Epithelial cell of proximal tubule (primary cell): Measurements from ENCODE around the gene DEXI. TPM values are rescaled to one million over a fixed set of nuclear protein-coding genes. Genes with fewer than 3 reads are reported as not detected.

Experiments used
- DNase-seq: peaks from one replicate; pipeline ENCODE4 v3.0.0-alpha.2; 2011; ENCODE audit warnings: low read depth
- H3K4me3 ChIP-seq: 2 replicates; pipeline ENCODE4 v1.5.1; 2011; ENCODE audit warnings: low read depth, mild to moderate bottlenecking, low read length
- total RNA-seq: library from RNA; depleted of rRNA; stranded (reverse); fragments of >200 nt; gene quantifications from 2 replicates; pipeline ENCODE4 v1.2.3, GENCODE V29; 2015
- TF ChIP-seq, protein P1 (sequence below): conservative IDR thresholded peaks from 2 replicates; pipeline ENCODE4 v1.5.1; 2012; ENCODE audit warnings: low read depth, mild to moderate bottlenecking, low read length

The DEXI gene
- total RNA-seq, 1 donor from 2014 or later: 43.9 TPM

DNA sequence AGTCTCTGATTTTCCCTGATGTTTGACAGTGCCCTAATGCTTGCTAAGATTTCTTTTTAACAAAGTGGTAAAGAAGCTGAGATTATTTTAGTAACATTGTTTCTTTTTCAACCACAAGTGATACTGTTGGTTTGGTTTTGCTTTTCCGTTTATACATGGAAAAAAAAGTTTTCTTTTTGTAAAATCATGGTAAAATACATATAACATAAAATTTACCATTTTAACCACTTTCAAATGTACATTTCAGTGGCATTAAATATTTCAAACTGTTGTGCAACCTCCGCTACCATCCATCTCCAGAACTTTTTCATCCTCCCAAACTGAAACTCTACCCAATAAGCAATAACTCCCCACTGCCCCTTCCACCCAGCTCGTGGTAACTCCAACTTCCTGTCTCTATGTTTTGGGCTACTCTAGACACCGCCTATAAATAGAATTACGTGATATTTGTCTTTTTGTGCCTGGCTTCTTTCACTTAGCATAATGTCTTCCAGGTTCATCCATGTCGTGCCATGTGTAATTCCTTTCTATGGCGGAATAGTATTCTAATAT is 60.7 kb downstream of the DEXI start:
- H3K4me3 ChIP-seq: no peak overlapping the region
- DNase-seq: no peak
- TF ChIP-seq, protein P1, sequence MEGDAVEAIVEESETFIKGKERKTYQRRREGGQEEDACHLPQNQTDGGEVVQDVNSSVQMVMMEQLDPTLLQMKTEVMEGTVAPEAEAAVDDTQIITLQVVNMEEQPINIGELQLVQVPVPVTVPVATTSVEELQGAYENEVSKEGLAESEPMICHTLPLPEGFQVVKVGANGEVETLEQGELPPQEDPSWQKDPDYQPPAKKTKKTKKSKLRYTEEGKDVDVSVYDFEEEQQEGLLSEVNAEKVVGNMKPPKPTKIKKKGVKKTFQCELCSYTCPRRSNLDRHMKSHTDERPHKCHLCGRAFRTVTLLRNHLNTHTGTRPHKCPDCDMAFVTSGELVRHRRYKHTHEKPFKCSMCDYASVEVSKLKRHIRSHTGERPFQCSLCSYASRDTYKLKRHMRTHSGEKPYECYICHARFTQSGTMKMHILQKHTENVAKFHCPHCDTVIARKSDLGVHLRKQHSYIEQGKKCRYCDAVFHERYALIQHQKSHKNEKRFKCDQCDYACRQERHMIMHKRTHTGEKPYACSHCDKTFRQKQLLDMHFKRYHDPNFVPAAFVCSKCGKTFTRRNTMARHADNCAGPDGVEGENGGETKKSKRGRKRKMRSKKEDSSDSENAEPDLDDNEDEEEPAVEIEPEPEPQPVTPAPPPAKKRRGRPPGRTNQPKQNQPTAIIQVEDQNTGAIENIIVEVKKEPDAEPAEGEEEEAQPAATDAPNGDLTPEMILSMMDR: no peak

DNA sequence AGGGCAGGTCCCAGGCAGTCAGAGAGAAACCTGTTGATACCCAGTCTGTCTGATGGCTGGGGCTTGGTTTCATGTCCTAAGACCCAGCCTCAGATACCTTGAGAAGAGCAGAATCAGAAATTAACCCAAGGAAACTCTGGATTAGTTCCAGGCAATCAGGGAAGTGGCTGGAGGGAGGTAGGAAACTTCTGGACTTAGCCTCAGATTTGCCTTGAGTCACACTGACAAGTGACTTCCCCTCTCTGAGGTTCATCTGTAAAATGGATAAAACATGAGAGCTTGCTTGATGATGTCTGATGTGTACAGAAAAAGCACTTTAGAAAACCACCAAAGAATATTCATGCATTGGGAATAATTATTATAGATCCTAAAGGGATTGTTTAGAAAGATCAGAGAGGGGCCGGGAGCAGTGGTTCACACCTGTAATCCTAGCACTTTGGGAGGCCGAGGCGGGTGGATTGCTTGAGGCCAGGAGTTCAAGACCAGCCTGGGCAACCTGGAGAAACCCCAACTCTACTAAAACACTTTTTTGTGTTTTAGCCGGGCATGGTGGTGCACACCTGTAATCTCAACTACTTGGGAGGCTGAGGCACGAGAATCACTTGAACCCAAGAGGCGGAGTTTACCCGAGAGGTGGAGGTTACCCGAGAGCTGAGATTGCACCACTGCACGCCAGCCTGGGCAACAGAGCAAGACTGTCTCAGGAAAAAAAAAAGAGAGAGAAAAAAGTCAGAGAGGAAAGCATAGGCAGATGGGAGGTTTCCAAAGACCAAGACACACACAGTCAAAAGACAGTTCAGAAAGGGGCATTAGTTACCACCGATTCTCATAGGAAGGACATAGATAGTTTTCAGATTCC is 61.4 kb downstream of the DEXI start:
- DNase-seq: no peak
- H3K4me3 ChIP-seq: no peak overlapping the region
- TF ChIP-seq, protein P1: no peak

DNA sequence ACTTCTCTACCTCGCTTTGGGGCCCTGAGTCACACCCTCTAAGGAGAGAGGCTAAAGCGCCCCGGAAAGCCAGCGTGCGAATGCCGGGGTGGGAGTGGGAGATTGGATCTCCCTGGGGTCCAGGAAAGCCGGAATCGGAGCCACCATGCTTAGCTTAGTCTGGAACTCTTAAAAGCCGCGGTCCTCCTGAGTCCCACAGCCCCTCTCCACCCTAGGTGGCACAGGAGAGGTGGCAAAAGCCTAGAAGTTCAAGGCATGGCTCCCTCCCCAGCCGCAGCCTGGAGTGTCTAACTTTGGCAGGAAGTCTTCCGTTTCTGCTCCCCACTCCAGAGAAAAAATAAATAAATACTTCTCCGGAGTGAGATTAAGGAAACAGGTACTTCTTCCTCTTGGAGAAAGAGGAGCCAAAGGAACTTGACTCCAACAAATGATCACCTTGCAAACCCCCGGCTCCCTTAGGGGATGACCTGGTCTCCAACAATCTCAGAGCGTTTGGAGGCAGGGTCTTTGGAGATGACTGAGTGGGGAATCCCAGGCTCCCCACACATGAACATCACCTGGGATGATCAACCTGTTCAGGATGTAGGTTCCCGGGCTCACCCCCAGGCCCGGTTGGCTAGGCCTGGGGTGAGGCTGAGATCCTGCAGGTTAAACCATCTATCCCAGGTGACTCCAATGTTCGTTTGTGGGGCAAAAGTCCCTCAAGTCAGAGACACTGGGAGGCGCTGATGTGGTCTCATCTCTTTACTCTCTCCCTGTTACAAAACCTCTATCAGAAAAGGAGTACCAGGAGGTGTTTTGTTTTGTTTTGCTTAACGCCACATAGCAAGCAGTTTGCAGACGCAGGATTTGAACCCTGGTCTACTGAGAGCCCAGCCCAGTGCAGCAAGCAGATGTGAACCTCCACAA is 62.3 kb downstream of the DEXI start:
- TF ChIP-seq, protein P1: no peak
- DNase-seq: no peak
- peak overlapping the region; percentile 68 for H3K4me3 ChIP-seq

Other genes starting within 250 kb of the DEXI start
- not detected in 2 replicates for gene TEKT5, start 247.5 kb downstream of the DEXI start, total RNA-seq
- 41.4 and 44.2 TPM in 2 replicates for gene NUBP1, start 198.6 kb downstream of the DEXI start, total RNA-seq
- gene TVP23A, start 123.7 kb downstream of the DEXI start, total RNA-seq: not detected in 2 replicates
- 0.14 TPM in 1 of 2 replicates, not detected in the other for gene CIITA, start 65.3 kb downstream of the DEXI start, total RNA-seq
- gene CLEC16A, start 2.1 kb upstream of the DEXI start, total RNA-seq: 11.3 and 15.6 TPM in 2 replicates